Endothelial cell of umbilical vein (primary cell): ENCODE data around the gene MKNK1.

Experiments
- CTCF ChIP-seq, 2 donors: IDR thresholded peaks; 1 replicate in 1 of 2; 2 replicates in 1 of 2; pipeline ENCODE4 v1.5.1; 2011; ENCODE audit warnings: low read length in 2 of 2, mild to moderate bottlenecking in 2 of 2, moderate library complexity in 2 of 2, control low read depth in 1 of 2, inconsistent platforms in 1 of 2, low read depth in 1 of 2; ENCODE audit not compliant: insufficient read depth in 1 of 2; ENCODE audit errors: extremely low read depth in 1 of 2
- EZH2 ChIP-seq: IDR thresholded peaks from 2 replicates; pipeline ENCODE4 v1.6.1; 2012; ENCODE audit warnings: borderline replicate concordance, low read depth, mild to moderate bottlenecking, moderate library complexity, low read length, inconsistent platforms; ENCODE audit not compliant: severe bottlenecking
- FOS ChIP-seq: IDR thresholded peaks from 2 replicates; pipeline ENCODE4 v1.6.1; 2011; ENCODE audit warnings: mild to moderate bottlenecking, low read length, moderate library complexity, borderline replicate concordance; ENCODE audit not compliant: insufficient read depth
- JUN ChIP-seq: IDR thresholded peaks from 2 replicates; pipeline ENCODE4 v1.6.1; 2011; ENCODE audit warnings: borderline replicate concordance, low read depth; ENCODE audit not compliant: insufficient read length, insufficient read depth
- POLR2A ChIP-seq: IDR thresholded peaks from 2 replicates; pipeline ENCODE4 v1.6.1; 2012; ENCODE audit warnings: low read depth, mild to moderate bottlenecking, control low read depth, low read length
- POLR2AphosphoS5 ChIP-seq: IDR thresholded peaks from 2 replicates; pipeline ENCODE4 v1.6.1; 2012; ENCODE audit warnings: low read depth, mild to moderate bottlenecking, control low read depth, low read length, moderate library complexity; ENCODE audit not compliant: insufficient read depth
- TF ChIP-seq, protein P1 (sequence below): IDR thresholded peaks from 2 replicates; pipeline ENCODE4 v1.6.1; 2011; ENCODE audit not compliant: insufficient read depth, insufficient read length

DNA sequence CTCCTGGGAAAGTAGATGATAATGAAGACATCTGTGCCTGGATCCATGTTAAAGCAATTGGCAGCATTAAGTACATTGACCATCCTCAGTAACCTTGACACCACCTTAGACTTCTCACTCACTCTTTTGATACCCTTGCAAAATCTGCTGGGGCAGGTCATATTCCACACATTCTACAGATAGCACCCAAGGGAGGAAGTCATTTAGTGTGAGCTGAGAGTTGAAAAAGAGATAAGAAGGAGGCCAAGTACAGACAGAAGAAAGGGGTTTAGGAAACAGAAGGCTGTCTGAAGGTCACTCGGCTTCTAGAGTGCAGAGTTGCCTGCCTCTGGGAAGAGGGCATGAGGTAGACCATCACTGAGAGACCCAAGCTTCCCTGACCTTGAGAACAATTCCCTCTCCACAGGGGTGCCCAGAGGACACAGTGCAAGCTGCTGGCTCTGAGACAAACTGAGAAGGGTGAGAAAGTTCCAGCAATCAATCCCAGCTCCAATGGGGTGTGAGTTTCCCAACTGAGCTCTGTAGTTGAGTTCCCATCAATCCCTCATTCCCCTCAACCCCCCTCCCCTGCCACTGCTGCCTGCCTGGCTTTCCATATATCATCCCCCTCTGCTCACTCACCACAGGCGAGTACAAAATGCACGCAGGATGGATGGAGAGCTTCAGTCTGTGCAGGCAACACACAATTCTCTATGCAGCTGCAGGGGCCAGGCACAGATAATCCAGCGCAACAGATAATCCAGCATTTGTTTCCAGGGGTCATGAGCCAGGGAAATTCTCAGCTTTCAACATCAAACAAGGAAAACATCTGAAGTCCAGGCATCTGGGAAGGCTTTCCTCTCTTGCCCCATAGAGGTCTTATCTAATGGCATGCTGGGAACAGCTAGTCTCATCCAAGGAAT, 19.9 kb upstream of the MKNK1 start:
- TF ChIP-seq EZH2 (no peak), POLR2A (no peak), CTCF (IDR thresholded peaks at IDR 0.05; ENCODE audit: extremely low read depth in 1 of 2, insufficient read depth in 1 of 2, low read depth in 1 of 2, low read length in 2 of 2) (no peak), FOS (no peak), POLR2AphosphoS5 (no peak), JUN (no peak)
- TF ChIP-seq, protein P1, sequence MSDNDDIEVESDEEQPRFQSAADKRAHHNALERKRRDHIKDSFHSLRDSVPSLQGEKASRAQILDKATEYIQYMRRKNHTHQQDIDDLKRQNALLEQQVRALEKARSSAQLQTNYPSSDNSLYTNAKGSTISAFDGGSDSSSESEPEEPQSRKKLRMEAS, result no peak
